SK-N-MC (cell line): ENCODE results near the gene BSN.

Source experiments
- DNase-seq: peaks from one replicate; pipeline ENCODE4 v3.0.0-alpha.2; 2011; ENCODE audit warnings: low read depth, low spot score
- H3K27ac ChIP-seq: fragments of 200-600 bp; sonication (generic); 2 replicates; pipeline ENCODE4 v1.5.1; 2016; ENCODE audit warnings: mixed run types
- H3K36me3 ChIP-seq: fragments of 200-600 bp; sonication (generic); 2 replicates; pipeline ENCODE4 v1.6.1; 2017; ENCODE audit warnings: antibody characterized with exemption, low read length, mixed read lengths; ENCODE audit not compliant: insufficient read depth
- H3K4me3 ChIP-seq: fragments of 200-600 bp; sonication (generic); 2 replicates; pipeline ENCODE4 v1.5.1; 2016
- H3K9ac ChIP-seq: fragments of 200-600 bp; sonication (generic); 2 replicates; pipeline ENCODE4 v1.8.0; 2017; ENCODE audit warnings: mixed run types, mixed read lengths; ENCODE audit not compliant: insufficient read length
- H3K9me3 ChIP-seq: fragments of 200-600 bp; sonication (generic); 2 replicates; pipeline ENCODE4 v1.6.1; 2017; ENCODE audit warnings: low read depth, mild to moderate bottlenecking, antibody characterized with exemption, low read length, moderate library complexity, mixed read lengths
- EZH2 ChIP-seq: fragments of 200-600 bp; sonication (generic); IDR thresholded peaks from one replicate; pipeline ENCODE4 v1.6.1; 2017; ENCODE audit warnings: antibody characterized with exemption
- FOXP2 ChIP-seq: optimal IDR thresholded peaks from 2 replicates; pipeline ENCODE3; 2011; ENCODE audit warnings: mild to moderate bottlenecking, moderate library complexity; ENCODE audit not compliant: insufficient read depth; ENCODE audit errors: extremely low read length, control extremely low read depth
- POLR2AphosphoS5 ChIP-seq: IDR thresholded peaks from 2 replicates; pipeline ENCODE4 v1.6.1; 2012; ENCODE audit warnings: mild to moderate bottlenecking, low read depth, low read length, borderline replicate concordance

The BSN gene

GRCh38 chr3:49652903-49653415 lies 98.7 kb downstream of the BSN start:
- TF ChIP-seq POLR2AphosphoS5 (no peak), EZH2 (no peak), FOXP2 (no peak)

GRCh38 chr3:49653621-49654020 lies 99.3 kb downstream of the BSN start:
- no peak overlapping the region for H3K27ac ChIP-seq
- no peaks in the 10 kb centered on the region for H3K9me3 ChIP-seq
- TF ChIP-seq EZH2, result no peak
- no peak for TF ChIP-seq POLR2AphosphoS5
- no peak for TF ChIP-seq FOXP2
- no peak overlapping the region for H3K9ac ChIP-seq
- H3K4me3 ChIP-seq, result no peak overlapping the region
- H3K36me3 ChIP-seq, result no peaks in the 10 kb centered on the region
- no peak for DNase-seq

More at GRCh38 chr3:49652903-49653415, 98.7 kb downstream of the BSN start:
- H3K9ac ChIP-seq, result no peak overlapping the region
- H3K36me3 ChIP-seq, result no peaks in the 10 kb centered on the region
- no peaks in the 10 kb centered on the region for H3K9me3 ChIP-seq
- H3K27ac ChIP-seq, result no peak overlapping the region
- DNase-seq, result no peak
- H3K4me3 ChIP-seq, result no peak overlapping the region

GRCh38 chr3:49654176-49654825 lies 100.0 kb downstream of the BSN start:
- H3K27ac ChIP-seq, result no peak overlapping the region
- H3K9ac ChIP-seq, result no peak overlapping the region
- no peaks in the 10 kb centered on the region for H3K9me3 ChIP-seq
- H3K36me3 ChIP-seq, result no peaks in the 10 kb centered on the region
- TF ChIP-seq EZH2 (no peak), POLR2AphosphoS5 (no peak), FOXP2 (no peak)
- no peak for DNase-seq
- no peak overlapping the region for H3K4me3 ChIP-seq

- H3K36me3 ChIP-seq, result no peaks in the 10 kb centered on the region
- TF ChIP-seq POLR2AphosphoS5, result no peak
- no peak for TF ChIP-seq EZH2
- no peak for DNase-seq
- no peak overlapping the region for H3K27ac ChIP-seq
- H3K4me3 ChIP-seq, result no peak overlapping the region
- H3K9ac ChIP-seq, result no peak overlapping the region
- H3K9me3 ChIP-seq, result no peaks in the 10 kb centered on the region
These were observed 100.8 kb downstream of the BSN start for GRCh38 chr3:49654955-49655556.

GRCh38 chr3:49655731-49656285 lies 101.5 kb downstream of the BSN start:
- Histone ChIP-seq H3K9me3 (no peaks in the 10 kb centered on the region), H3K36me3 (no peaks in the 10 kb centered on the region), H3K9ac (no peak overlapping the region), H3K4me3 (no peak overlapping the region), H3K27ac (no peak overlapping the region)
- TF ChIP-seq POLR2AphosphoS5 (no peak), EZH2 (no peak), FOXP2 (no peak)
- DNase-seq, result no peak

GRCh38 chr3:49656541-49657112 lies 102.3 kb downstream of the BSN start:
- Histone ChIP-seq H3K9me3 (no peaks in the 10 kb centered on the region), H3K4me3 (no peak overlapping the region), H3K36me3 (no peaks in the 10 kb centered on the region), H3K27ac (no peak overlapping the region), H3K9ac (no peak overlapping the region)
- no peak for TF ChIP-seq EZH2
- TF ChIP-seq POLR2AphosphoS5, result no peak
- TF ChIP-seq FOXP2, result no peak
- no peak for DNase-seq

DNA sequence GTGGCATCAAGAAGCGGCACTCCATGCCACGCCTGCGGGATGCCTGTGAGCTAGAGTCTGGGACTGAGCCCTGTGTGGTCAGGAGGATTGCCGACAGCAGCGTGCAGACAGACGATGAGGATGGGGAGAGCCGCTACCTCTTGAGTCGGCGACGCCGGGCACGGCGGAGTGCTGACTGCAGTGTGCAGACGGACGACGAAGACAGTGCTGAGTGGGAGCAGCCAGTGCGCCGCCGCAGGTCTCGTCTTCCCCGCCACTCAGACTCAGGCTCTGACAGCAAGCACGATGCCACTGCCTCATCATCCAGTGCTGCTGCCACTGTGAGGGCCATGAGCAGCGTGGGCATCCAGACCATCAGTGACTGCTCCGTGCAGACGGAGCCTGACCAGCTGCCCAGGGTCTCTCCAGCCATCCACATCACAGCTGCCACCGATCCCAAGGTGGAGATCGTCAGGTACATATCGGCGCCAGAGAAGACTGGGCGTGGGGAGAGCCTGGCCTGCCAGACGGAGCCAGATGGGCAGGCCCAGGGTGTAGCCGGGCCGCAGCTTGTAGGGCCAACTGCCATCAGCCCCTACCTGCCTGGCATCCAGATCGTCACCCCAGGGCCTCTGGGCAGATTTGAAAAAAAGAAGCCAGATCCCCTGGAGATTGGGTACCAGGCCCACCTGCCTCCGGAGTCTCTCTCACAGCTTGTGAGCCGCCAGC lies 103.1 kb downstream of the BSN start:
- H3K27ac ChIP-seq, result no peak overlapping the region
- no peak overlapping the region for H3K9ac ChIP-seq
- no peaks in the 10 kb centered on the region for H3K36me3 ChIP-seq
- TF ChIP-seq EZH2 (no peak), POLR2AphosphoS5 (no peak), FOXP2 (no peak)
- no peaks in the 10 kb centered on the region for H3K9me3 ChIP-seq
- H3K4me3 ChIP-seq, result no peak overlapping the region
- DNase-seq, result no peak

DNA sequence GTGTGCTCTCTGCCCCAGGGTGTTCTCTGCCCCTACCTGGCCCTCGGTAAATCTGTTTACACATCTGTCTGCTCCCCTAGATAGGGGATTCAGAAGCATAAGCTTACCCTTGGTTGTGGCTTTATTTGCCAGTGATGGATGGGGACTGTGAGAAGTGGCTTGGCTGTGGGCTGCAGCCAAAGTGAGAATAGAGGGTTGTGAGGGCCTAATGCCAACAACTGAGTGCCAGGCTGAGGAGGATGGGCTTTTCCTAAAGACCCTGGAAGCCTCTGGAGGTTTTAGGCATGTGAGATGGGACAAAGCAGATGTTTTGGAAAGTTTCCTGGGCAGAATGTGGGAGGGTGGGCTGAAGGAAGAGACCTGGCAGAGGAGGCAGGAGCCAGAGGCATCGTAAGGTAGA lies 104.4 kb downstream of the BSN start:
- Histone ChIP-seq H3K9ac (no peak overlapping the region), H3K36me3 (no peaks in the 10 kb centered on the region), H3K4me3 (no peak overlapping the region), H3K27ac (no peak overlapping the region), H3K9me3 (no peaks in the 10 kb centered on the region)
- DNase-seq, result no peak
- TF ChIP-seq EZH2, result no peak
- TF ChIP-seq POLR2AphosphoS5, result no peak
- TF ChIP-seq FOXP2, result no peak
